Hindlimb muscle (tissue), 1 donor: Measurements from ENCODE around the gene ABHD17A. TPM values are rescaled to one million over a fixed set of nuclear protein-coding genes. Genes with fewer than 3 reads are reported as not detected.
"Not testable (repeated sequence)": the region's sequence is repeated elsewhere in the genome, so short reads cannot be mapped to it uniquely, and the experiment has no call there.

Source experiments
- DNase-seq: peaks from one replicate; pipeline ENCODE4 v3.0.0-alpha.2; 2013
- polyA plus RNA-seq: library from polyadenylated mRNA; unstranded; fragments of 120-200 nt; gene quantifications from one replicate; pipeline ENCODE4 v1.2.1, GENCODE V29; 2013; ENCODE audit not compliant: insufficient read length

ABHD17A gene
- polyA plus RNA-seq, 1 donor = 64.8 TPM

DNA sequence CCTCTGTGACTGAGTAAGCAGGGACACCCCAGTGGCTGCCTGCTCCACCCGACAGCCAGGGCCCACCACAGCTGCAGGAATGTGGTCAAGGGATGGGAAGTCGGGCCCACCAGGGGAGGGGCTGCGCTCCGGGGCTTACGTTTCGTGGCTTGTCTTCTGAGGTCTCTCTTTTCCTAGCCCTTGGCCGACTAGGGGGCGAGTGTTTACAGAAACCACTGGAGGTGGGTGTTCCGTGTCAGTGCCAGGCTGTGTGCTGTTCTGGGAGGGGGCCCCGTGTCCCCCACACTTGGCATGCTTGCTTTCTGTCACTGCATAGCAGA is 24.4 kb upstream of the ABHD17A start:
- DNase-seq = no peak

DNA sequence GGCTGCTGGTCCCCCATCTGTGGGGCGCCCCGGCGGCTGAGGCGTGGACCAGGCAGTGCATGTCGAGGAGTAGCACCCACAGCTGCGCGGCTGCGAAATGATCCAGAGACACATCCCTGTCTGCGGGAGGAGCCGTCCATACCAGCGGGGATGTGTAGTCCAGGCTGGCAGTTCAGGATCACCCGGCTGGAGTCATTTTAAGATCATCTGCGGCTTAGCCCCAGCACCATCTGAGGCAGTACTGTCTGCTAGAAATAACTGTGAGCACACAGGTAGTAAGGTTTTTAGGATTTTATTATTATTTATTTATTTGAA is 23.0 kb upstream of the ABHD17A start:
- no peak for DNase-seq

DNA sequence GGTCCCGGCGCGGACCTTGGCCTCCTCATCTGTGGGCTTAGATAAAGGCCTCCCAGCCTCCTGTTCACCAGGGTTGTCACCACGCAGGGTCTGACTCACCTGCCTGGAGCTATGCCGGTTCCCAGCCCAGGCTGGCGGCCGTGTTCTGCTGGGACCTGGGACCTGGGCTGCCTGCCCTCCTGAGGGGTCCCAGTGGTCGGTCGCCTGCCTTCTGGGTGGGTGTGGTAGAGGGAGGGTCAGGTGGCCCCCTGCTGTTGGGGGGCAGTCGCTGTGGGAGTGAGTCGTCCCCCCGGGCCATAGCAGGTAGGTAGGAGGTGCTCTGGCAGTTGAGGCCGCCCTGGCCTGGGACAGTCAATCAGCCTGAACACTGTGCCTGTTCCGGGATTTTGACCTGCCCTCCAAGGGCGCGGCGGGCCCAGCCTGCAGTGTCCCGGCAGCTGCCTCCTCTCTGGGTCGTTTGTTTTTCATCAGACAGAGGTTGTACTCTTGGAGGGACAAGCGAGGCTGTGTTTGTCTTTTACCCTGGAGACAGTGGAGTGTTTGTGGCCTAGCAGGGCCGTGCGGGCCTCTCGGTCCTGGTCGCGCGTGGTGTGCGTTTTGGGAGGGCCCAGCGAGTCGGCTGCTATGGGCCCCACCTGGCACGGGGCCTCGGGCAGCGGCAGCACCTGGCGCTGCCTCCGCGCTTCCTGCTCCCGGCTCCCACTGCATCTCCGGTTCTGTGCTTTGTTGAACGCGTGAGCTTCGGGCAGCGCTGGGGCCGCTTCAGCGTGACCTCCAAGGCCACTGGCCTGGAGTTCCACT is 22.5 kb upstream of the ABHD17A start:
- no peak for DNase-seq

DNA sequence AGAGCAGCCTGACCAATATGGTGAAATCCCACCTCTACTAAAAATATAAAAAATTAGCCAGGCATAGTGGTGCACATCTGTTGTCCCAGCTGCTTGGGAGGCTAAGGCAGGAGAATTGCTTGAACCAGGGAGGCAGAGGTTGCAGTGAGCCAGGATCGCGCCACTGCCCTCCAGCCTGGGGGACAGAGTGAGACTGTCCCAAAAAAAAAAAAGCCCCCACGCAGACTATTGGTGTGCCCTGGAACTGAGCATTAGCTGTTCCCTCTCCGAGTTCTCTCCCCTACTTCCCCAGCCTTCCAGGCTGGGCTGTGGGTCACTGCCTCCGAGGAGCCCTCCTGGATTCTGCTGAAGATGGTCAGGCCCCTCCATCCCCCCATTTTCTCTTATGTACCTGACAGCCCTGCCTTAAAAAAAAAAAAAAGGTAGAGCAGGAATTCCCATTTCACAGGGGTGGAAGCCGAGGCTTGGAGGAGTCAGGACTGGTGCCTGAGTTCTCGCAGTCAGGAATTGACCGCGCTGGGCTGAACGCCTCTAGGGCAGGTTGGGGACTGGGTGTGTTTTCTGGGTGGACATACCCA is 21.8 kb upstream of the ABHD17A start:
- no peak for DNase-seq

DNA sequence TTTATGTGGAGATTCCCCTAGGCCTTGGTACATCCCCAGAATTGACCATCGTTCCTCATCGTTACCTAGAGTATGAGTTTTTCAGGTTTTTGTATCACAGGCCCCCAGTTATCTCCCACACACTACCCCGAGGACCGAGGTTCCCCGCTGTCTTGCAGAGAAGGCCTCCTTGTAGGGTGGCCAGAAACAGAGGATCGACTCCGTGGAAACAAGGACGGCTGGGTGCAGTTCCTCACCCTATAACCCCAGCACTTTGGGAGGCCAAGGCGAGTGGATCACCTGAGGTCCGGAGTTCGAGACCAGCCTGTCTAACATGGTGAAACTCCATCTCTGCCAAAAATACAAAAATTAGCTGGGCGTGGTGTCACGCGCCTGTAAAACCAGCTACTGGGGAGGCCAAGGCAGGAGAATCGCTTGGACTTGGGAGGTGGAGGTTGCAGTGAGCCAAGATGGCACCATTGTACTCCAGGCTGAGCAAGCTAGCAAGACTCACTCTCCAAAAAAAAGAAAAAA is 20.6 kb upstream of the ABHD17A start:
- DNase-seq = no peak

DNA sequence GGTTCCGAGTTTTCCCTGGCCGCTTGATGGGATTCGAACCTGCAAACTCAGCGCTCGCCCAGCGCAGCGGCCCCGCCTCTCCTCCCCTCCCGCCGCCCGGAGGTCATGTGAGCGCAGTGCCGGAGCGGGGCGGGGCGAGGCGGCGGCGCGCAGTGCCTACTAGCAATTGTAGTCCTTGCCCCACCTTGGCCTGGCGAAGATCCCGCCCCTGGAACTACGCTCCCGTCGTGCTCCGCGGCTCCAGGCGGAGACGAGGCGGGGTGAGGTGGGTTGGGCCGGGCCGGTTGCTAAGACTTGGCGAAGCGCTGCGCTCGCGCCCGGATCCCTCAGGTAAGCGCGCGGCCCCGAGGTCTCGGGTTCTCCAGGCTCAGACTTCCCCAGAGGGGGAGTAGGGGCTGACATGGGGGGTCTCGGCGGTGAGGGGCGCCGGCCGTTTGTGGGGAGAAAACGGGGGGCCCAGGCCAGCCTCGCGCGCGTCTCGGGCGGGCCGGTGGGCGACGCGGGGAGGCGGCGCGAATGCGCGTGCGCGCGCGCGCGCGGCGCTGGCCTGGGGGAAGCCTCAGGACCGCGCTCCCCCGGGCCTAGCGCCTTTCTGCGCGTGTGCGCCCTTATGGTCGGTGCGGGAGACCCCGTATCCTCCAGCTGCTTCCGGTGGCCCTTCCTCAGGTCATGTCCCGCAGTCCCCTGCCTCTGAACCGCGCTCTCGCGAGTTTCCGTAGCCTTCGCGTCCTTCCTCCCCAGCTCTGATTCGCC is 20.0 kb upstream of the ABHD17A start, which contains the start of the genes ADAT3 and SCAMP4:
TSS of gene ADAT3 (plus strand) at position 290 of the 753 bp plus-strand sequence. CDS start 6,649 bp downstream, outside the sequence.
TSS of gene SCAMP4 (plus strand) at position 290 of the 753 bp plus-strand sequence. CDS start 9,621 bp downstream, outside the sequence.
- DNase-seq = peak; percentile 99

DNA sequence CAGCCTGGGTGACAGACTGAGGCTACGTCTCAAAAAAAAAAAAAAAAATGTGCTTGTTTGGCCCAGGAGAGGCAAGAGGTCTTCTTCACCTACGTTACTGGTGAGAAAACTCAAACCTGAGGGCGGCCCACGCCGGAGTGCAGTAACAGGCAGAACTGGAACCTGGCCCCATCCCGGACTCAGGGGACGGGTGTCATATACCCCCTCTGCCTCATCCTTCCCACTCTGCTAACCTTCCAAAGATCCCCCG is 19.5 kb upstream of the ABHD17A start:
- DNase-seq = no peak

DNA sequence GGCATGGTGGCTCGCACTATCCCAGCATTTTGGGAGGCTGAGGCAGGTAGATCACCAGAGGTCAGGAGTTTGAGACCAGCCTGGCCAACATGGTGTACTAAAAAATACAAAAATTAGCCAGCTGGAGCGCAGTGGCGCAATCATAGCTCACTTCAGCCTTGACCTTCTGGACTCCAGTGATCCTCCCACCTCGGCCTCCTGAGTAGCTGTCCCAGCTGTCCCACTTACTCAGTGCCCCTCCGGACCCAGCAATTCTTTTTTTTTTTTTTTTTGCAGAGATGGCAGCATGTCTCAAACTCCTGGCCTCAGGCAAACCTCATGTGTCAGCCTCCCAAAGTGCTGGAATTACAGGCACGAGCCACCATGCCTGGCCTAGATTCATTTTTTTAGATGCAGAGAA is 17.6 kb upstream of the ABHD17A start:
- no peak for DNase-seq

DNA sequence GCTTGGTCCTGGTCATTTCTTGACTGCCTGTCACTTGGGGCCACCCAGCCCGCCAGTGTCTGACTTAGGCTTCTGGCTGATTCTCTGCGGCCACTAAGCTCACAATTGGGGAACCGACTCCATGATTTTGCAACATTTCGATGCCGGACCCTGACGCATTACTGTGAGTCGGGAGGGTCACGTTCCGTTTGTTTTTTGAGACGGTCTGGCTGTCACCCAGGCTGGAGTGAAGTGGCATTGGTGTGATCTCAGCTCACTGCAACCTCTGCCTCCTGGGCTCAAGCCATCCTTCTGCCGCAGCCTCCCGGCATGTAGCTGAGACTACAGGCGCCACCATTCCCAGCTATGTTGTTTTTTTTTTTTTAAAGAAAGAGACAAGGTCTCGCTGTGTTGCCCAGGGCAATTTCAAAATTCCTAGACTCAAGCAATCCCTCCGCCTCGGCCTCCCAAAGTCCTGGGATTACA is 16.7 kb upstream of the ABHD17A start:
- no peak for DNase-seq

DNA sequence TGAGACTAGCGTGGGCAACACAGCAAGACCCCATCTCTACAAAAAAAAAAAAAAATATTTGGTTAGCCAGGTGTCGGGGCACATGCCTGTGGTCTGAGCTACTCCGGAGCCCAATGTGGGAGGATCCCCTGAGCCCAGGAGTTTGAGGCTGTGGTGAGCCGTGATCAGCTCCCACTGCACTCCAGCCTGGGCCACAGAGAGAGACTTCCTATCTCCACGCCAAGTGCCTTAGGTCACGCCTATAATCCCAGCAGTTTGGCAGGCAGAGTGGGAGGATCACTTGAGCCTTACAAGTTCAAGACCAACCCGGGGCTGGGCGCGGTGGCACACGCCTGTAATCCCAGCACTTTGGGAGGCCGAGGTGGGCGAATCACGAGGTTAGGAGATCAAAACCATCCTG is 11.2 kb upstream of the ABHD17A start:
- no peak for DNase-seq

DNA sequence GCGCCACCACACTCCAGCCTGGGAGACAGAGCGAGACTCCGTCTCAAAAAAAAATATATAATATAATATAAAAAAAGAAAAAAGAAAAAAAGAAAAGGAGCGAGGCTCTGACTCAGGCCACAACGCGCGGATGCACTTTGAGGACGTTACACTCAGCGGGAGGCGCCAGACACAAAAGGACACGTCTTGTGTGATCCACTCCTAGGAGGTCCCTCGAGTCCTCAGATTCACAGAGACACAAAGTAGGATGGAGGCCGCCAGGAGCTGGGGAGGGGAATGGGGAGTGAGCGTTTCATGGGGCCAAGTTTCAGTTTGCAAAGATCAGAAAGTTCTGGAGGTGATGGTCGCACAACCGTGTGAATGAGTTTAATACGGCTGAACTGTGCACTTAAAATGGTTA is 8.5 kb upstream of the ABHD17A start:
- DNase-seq = no peak

DNA sequence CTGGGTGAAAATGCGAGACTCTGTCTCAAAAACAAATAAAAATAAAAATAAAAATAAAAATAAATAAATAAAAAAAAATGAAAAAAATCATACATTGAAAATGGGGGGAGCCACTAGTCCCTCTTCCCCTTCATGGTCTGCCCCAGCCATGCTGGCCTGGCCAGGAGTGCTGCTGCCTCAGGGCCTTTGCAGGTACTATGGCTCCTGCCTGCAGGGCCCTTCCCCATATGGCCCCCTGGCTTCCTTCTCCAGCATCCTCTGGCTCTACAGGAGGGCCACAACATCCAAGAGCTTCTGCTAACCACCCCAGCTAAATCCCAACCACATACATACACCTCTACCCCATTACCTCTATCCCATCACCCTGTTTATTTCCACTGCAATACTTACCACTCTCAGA is 4.6 kb upstream of the ABHD17A start:
- no peak for DNase-seq

DNA sequence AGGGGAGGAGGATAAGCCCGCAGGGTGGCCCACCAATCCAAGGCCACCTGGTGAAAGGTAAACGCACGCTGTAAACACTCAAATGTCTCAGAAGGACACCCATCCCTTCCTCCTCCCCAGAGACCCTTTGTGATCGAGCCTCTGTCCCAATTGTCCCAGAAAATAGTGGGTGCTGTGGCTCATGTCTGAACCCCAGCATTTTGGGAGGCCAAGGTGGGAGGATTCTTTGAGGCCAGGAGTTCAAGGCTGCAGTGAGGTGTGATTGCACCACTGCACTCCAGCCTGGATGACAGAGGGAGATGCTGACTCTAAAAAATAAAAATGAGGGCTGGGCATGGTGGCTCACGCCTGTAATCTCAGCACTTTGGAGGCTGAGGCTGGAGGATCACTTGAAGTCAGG is 3.1 kb upstream of the ABHD17A start:
- DNase-seq = no peak

DNA sequence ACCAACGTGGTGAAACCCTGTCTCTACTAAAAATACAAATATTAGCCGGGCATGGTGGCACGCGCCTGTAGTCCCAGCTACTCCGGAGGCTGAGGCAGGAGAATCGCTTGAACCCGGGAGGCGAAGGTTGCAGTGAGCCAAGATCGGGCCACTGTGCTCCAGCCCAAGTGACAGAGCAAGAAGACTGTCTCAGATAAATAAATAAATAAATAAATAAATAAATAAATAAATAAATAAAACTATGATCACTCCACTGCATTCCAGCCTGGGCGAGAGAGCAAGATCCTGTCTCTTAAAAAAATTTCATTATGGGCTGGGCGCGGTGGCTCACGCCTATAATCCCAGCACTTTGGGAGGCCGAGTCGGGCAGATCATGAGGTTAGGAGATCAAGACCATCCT is 1.1 kb upstream of the ABHD17A start:
- DNase-seq = not testable (repeated sequence)

DNA sequence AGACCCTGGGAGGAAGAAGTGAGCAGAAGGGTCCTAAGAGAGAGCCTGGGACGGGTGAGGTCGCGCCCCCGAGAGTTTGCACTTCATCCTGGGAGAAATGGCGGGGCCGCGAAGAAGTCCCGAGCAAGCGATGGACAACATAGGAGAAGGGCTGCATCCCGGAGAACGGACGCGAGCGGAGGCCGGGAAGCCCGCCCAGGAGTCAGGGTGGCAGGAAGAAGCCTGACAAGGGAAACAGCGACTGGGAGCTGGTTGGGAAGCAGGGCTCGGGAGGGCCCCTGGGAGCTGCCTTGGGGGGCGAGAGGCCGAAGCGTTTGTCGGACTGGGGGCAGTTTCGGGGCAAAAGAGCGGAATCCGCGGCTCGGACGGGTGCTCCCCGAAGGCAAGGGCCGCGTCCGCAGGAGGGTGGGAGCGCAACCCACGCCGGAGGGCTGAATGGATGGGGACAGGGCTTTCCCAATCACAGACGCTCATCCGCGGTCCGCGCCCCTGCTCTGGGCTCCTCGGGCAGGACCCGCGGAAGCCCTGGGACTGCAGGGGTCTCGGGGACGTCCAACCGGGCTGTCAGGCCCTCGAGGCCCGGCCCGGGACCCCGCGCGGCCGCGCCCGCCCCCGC is 469 bp downstream of the ABHD17A start:
- DNase-seq = no peak

DNA sequence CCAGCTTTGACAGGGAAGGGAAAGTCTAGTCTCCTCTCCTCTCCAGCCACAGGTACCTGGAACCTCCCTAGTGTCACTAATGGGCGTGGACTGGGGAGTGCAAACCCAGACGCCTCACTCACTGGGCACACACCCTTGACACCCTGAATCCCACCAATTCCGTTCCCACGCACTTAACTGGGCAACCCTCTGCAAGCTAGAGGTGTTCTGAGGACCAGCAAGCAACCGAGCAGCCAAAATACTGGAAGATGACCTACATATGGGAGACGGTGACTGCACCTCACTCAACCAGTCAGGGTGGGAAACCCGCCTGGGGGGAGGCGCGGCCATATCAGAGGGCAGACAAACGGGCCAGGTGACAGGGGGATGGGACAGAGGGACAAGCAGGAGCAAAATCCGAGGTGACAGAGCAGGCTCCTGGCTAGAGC is 991 bp downstream of the ABHD17A start:
- DNase-seq = no peak

DNA sequence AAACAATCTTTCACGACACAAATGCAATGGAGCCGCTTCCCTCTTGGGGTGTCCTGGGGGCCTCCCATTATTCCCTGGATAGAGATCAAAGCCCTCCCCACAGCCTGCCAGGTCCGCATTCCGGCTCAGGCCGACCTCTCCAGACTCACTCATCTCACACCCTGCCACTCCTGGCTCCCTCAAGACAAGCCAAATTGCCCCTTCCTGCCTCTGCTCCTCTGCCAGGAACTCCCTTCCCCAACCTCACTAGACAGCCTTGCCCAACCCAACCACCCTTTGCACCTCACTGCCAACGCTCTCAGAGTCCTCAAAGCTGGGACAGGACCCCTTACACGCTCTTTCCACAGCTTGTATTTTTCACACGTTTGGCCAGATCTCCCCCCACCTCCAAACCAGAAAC is 1.5 kb downstream of the ABHD17A start:
- DNase-seq = no peak

DNA sequence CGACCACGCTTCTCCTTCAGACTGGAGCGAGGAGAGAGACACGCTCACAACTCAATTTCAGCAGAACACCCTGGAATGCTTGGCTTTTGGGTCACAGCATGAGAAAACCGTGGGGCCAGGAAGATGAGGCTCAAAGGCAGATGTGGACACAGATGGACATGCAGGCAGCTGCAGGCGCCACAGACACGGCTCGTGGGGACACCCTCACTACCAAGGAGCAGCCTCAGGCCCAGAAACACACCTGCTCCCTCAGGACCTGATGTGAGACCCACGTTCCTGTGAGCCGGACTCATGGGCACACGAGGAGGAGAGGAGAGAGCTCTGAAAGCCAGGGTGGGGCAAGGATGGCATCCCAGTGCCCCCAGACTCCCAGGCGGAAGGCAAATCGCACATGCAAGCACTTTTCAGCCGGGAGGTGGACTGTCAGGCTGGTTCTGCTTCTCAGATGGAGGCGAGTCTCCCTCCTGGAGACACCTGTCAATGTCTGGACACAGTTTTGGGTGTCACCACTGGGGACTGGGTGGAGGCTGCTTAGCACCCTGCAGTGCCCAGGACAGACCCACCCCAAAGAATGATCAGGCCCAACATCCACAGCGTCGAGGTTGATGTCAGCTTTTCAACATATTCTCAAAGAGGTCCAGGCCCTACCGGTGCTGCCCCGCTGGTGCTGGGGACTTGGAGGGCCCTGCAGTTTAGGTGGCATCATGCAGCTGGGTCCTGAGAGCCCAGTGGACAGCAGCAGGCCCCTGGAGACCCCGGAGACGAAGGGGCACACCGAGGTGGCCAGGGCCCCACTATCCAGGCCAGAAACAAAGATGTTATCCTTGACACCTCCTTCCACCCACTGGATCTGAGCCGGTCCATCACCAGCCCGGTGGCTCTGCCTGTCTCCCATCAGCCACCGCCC is 2.3 kb downstream of the ABHD17A start:
- DNase-seq = no peak

DNA sequence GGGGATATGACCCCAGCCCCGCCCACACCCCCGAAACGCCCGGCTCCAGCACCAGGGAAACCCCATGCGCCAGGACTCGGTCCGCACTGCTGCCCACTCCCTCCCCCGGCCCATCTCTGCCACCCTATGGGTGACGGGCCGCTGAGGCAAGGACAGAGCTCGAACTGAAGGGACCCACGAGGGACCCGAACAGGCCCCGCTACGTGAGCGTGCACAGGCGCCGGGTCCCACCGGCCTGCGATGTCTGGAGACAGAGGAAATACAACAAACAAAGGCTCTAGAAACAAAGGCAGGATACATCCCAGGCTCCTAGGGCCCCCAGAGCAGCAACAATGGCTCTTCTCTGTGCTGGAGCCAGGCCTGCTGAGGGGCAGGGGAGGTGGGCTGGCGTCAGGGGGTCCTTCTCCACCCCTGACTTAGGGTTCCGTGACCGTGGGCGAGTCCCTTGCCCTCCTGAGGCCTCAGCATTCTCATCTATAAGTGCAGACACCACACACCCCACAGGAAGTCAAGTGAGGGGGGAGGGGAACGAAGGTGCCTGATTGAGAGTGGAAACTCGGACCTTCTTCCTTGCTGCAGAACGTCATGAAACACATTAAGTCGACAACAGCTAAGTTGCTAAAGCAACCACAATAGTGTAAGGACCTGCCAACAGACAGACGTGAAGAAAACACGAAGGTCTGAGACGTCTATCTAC is 3.1 kb downstream of the ABHD17A start:
- no peak for DNase-seq

DNA sequence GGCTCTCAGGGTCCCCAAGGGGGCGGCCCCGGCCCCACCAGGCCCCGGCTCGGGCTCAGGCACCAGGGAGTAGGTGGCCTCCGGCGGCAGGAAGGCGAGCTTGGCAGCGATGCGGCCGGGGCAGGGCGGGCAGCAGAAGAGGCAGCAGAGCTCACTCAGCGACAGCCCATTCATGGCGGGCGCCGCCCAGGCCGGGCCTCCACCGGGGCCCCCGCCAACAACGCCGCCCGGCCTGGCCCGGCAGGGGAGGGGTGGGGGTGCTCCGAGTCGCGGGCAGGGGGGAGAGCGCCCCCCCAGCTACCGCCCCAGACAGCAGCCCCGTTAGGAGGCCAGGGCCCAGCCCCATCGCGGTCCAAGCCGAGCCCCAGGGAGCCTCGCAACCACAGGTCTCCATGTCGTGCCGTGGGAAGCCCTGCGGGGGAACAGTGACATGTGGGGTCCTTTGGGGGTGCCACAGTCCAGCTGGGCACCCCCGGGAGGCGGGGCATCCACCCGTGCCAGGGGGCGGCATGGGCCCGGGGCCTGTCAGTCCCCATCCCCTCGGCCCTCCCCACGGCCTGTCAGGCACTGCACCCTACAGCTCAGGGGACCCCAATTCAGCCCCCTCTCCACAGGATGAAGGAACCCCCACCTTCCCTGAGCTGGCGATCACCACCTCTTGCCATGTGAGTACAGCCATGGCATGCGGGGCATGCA is 3.8 kb downstream of the ABHD17A start:
- DNase-seq = not testable (repeated sequence)
